CD4-positive, alpha-beta T cell treated with Interleukin-21 for 1 hour (primary cell): ENCODE data around the gene EGFL7.
A peak's percentile ranks its signal among the peaks of the same experiment; 100 is the strongest.
"Not testable (repeated sequence)": the region's sequence is repeated elsewhere in the genome, so short reads cannot be mapped to it uniquely, and the experiment has no call there.

Experiments used
- DNase-seq: peaks from one replicate; pipeline ENCODE4 v3.0.0-alpha.2; 2020

EGFL7 gene

GRCh38 chr9:136705564-136705963 lies 42.8 kb downstream of the EGFL7 start:
- DNase-seq: no peak

- no peak for DNase-seq
Measured at GRCh38 chr9:136707011-136707410, 44.3 kb downstream of the EGFL7 start.

DNA sequence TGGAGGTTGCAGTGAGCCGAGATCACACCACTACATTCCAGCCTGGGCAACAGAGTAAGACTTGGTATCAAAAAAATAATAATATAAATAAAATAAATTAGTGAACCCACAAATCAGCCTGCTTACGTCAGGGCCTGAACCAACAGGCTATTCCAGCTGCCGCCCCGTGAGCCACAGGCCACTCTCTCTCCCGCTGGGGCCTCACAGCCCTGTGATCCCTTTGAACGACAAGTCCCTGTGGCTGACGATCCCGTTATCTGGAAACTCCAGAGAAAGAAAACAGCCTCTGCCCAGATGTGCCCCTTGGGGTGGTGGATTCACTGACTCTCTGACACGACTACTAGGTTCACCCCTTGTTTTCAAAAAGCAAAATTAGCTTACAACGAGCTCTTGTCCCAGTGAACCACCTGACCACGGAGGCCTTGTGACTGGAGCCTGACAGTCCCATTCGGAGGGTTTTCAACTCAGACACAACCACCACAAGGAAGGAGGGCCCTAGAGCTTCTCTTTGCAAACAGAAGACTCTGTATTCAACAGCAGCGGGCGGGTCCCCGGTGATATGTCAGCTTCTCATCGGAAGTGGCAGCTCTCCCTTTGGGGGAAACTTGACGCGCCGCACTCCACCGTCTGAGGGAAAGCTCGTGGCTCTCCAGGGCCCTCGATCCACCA lies 45.3 kb downstream of the EGFL7 start:
- DNase-seq: no peak

GRCh38 chr9:136709454-136710109 lies 46.9 kb downstream of the EGFL7 start:
- DNase-seq: no peak

GRCh38 chr9:136710543-136710942 lies 47.8 kb downstream of the EGFL7 start:
- no peak for DNase-seq

DNA sequence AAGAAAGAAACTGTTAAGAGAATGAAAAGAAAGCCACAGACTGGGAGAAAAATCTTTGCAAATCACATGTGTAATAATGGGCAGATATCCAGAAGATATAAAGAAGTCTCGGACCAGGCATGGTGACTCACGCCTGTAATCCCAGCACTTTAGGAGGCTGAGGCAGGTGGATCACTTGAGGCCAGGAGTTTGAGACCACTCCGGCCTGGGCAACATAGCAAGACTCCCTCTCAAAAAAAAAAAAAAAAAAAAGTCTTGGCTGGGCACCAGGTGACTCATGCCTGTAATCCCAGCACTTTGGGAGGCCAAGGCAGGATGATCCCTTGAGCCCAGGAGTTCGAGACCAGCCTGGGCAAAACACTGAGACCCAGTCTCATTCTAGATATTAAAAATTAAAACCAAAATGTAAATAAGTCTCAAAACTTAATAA lies 48.5 kb downstream of the EGFL7 start:
- DNase-seq: not testable (repeated sequence)

- no peak for DNase-seq
Measured at GRCh38 chr9:136711751-136712689, 49.3 kb downstream of the EGFL7 start, which contains the start of gene DIPK1B. Gene DIPK1B (plus strand): TSS chr9:136712572. CDS start chr9:136712666, 94 bp downstream.

DNA sequence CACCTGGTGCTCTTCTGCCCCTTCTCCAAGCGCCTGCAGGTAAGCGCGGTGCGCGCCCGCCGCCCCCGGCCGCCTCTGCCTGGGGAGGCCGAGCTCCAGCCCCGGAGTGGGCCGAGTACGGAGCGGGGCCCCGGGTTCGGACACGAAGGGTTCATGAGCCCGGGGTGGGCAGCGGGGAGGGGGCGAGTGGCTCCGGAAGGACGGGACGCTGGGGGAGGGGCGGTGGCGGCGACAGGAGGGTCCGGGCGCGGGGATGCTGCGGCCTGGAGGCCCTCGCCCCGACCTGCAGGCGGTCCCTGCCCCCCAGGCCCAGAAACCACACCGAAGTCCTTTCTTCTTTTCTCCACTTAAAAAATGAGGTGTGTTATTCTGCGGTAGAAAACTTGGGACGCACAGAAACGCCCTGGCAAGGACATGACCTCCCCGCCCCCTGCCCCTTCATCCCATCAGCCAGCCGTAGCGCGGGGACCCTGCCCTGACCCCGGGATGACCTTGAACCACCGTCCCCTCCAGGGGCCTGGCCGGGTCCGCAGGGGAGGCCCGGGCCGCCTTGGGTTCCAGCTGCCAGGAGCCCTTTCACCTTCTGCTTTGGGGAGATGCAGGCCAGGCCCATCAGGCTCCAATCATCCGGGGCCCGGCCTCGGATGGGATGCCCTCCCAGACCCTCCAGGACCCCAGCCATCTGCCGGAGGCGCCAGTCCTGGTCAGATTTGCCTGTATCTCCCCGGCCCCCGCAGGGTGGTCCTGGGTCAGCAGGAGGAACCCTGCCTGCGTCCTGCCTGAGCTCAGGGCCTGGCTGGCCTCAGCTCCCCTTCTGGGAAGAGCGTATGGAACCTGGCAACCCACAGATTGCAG lies 50.2 kb downstream of the EGFL7 start:
- DNase-seq: no peak

- DNase-seq: no peak
Measured at GRCh38 chr9:136713550-136713949, 50.8 kb downstream of the EGFL7 start.

- DNase-seq: no peak
Measured at GRCh38 chr9:136714096-136714892, 51.6 kb downstream of the EGFL7 start.

DNA sequence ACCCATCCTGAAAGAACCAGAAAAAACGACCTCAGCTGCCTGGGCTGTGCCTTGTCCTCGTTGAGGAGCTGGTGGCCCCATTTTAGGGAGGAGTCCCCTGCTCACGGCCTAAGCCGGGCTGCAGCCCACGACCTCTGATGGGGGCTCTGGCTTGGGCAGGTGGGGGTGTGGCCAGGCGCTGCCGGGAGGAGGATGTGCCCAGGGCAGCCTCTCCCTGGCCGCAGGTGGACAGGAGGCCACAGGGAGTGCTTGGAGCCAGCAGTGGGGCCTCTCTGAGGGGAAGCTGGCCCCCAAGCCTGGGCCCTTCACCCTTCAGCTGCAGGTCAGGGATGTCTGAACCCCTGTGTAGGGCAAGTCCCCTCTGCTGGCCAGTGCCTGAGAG lies 52.2 kb downstream of the EGFL7 start:
- no peak for DNase-seq

GRCh38 chr9:136717399-136717798 lies 54.7 kb downstream of the EGFL7 start:
- no peak for DNase-seq

GRCh38 chr9:136718345-136719194 lies 55.9 kb downstream of the EGFL7 start:
- DNase-seq: no peak

DNA sequence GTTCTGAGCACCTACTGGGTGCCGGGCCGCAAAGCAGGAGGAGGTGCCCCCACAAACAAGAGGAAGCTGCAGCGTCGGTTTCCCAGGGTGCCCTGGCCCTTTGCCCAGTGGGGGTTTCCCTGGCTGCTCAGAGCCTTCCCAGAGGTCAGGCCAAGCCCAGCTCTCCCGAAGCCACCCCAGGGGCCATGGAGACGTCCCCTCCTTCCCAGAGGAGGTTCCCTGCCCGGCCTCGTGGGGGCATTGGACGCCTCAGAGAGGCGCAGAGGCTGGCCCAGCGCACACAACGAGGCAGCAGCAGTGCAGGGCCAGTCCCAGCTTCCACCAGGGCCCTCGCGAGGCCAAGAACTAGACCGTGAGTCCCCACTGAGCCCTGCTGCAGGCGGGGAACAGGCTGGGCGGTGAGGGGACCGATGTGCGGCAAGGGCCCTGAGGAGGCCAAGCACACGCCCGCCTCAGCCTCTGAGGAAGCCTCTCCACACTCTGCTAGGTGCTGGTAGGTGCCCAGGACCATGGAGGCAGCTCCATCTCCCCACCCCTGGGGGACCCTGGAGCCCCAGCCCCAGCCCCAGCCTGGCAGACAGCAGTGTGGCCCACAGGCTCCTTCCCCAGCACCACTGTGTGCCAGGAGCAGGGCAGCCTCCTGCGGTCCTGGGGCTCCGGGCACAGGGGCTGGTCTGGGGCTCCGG lies 56.6 kb downstream of the EGFL7 start:
- peak; percentile 35 for DNase-seq

DNA sequence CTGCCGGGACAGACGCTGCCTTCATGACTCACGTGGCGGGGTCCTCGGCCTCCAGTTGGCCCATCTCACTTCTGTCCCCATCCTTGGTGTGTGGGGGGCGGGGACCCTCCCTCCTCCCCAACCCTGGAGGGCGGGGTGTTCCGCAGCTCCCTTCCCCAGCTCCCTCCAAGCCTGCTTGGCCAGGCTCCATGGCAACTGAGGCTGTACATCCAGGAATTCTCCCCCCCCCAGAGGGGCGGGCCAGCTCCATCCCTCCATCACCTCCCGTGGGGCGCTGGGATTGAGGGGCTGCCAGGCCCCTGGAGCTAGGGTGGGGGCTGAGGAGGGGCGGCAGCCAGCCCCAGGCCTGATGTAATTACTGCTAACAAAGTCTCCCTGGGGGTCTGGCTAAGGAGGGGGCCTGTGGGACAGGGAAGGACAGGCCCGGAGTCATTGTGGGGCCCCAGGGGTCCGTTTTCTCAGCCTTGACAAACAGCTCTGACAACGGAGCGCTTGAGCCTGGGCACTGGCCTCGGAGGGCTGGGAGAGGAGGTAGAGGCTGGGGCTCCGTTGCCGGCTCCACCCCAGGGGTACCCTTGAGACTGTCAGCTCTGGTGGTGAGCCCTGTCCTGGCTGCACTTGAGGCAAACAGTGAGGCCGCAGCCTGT lies 57.7 kb downstream of the EGFL7 start:
- DNase-seq: no peak

- DNase-seq: no peak
Measured at GRCh38 chr9:136720898-136721338, 58.2 kb downstream of the EGFL7 start.

DNA sequence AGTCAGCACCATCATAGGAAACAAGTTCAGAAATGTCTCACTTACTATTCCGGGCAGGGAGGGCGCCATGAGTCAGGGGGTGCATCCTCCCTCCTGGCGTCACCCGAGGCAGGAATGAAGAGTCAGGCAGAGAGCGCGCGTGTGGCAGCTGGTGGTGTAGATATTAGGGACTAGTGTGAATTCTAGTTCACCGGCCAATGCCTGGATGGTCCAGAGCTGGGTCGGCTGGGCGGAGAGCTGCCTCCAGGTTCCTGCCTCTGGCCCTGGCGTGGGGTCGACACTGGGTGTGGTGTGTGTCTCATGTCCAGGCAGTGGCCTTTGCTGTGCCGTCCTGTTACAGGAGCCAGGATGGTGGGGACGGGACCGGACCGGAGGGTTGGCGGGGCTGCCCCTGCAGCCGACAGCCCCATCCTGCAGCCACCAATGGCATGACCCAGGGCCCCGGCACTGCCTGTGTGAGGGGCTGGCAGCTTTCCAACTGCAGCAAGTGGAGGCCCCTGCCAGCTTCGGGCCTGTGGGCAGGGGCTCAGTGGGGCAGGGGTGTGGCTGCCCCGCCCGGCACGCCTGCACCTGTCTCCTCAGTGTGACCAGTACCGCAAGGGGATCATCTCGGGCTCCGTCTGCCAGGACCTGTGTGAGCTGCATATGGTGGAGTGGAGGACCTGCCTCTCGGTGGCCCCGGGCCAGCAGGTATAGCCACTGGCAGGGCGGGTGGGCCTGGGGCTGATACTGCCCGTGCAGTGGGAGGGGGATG lies 58.8 kb downstream of the EGFL7 start:
- no peak for DNase-seq
